GM12878 (cell line): ENCODE measurements around the gene ELOVL5. TPM values are rescaled to one million over a fixed set of nuclear protein-coding genes. Genes with fewer than 3 reads are reported as not detected.

Source experiments
- ATAC-seq: fragments of 200-7000 bp; cut with Tn5 transposase; 3 replicates; pipeline ENCODE4 v1.9.1; 2020; ENCODE audit warnings: mild to moderate bottlenecking, moderate library complexity
- BruUV-seq: library from RNA; stranded (reverse); fragments of 400-500 nt; replicated peaks from 2 replicates; lab custom pipeline; 2021; lab: Mats Ljungman, UMichigan
- CTCF ChIA-PET: fragments of 300-600 bp; sonication (Branson Sonifier 250); formaldehyde crosslinking; extraction: SDS; loops from one replicate; lab custom pipeline; 2021; ENCODE audit warnings: inconsistent platforms; lab: Yijun Ruan, JAX
- POLR2A ChIA-PET: fragments of 350-600 bp; formaldehyde crosslinking; extraction: SDS; loops from one replicate; lab custom pipeline; 2021; ENCODE audit warnings: inconsistent platforms; lab: Charles Lee
- RAD21 ChIA-PET: fragments of 300-600 bp; sonication (Branson Sonifier 250); formaldehyde crosslinking; loops from one replicate; lab custom pipeline; 2023; ENCODE audit warnings: antibody characterized with exemption; ENCODE audit not compliant: unreplicated experiment; lab: Charles Lee
- SMC1A ChIA-PET: fragments of 300-600 bp; sonication (Branson Sonifier 250); formaldehyde crosslinking; loops from one replicate; lab custom pipeline; 2023; ENCODE audit not compliant: unreplicated experiment, uncharacterized antibody; lab: Charles Lee
- DNase-seq: peaks from one replicate; pipeline ENCODE4 v3.0.0-alpha.2; 2011; ENCODE audit warnings: low read depth, low spot score
- FAIRE-seq: peaks from 3 replicates; lab custom pipeline; 2011; peaks lifted over from hg19 to GRCh38; lab: Jason Lieb, UNC
- H2AFZ ChIP-seq: 2 replicates; pipeline ENCODE4 v1.6.0; 2011; ENCODE audit warnings: low read depth, low read length, control low read depth; ENCODE audit not compliant: control insufficient read depth
- H3K27ac ChIP-seq: 2 replicates; pipeline ENCODE4 v1.5.1; 2011; ENCODE audit warnings: control low read depth; ENCODE audit not compliant: control insufficient read depth, insufficient read depth
- H3K27me3 ChIP-seq, 2 experiments: replicated peaks in 1 of 2; 2 replicates each; pipeline versions ENCODE4 v1.6.0 to v1.6.1; 2011; ENCODE audit warnings: low read length in 1 of 2; ENCODE audit not compliant: control insufficient read depth in 2 of 2, insufficient read depth in 2 of 2
- H3K36me3 ChIP-seq, 2 experiments: 2 replicates each; pipeline ENCODE4 v1.5.1; 2011; ENCODE audit warnings: low read length in 1 of 2; ENCODE audit not compliant: control insufficient read depth in 2 of 2, insufficient read depth in 2 of 2
- H3K4me1 ChIP-seq: 2 replicates; pipeline ENCODE4 v1.6.1; 2011; ENCODE audit warnings: mild to moderate bottlenecking, low read length, moderate library complexity, mixed read lengths; ENCODE audit not compliant: control insufficient read depth, insufficient read depth
- H3K4me2 ChIP-seq: 2 replicates; pipeline ENCODE4 v1.6.0; 2011; ENCODE audit warnings: control low read depth; ENCODE audit not compliant: control insufficient read depth, insufficient read depth
- H3K4me3 ChIP-seq: fragments of 200-600 bp; sonication (generic); 2 replicates; pipeline ENCODE4 v1.5.1; 2016
- H3K79me2 ChIP-seq: 2 replicates; pipeline ENCODE4 v1.6.0; 2011; ENCODE audit warnings: low read length; ENCODE audit not compliant: control insufficient read depth, insufficient read depth
- H3K9ac ChIP-seq: 2 replicates; pipeline ENCODE4 v1.8.0; 2011; ENCODE audit warnings: low read length, control low read depth, mixed read lengths; ENCODE audit not compliant: control insufficient read depth, insufficient read depth
- H3K9me3 ChIP-seq: replicated peaks from 3 replicates; pipeline ENCODE4 v1.5.1; 2011; ENCODE audit warnings: mild to moderate bottlenecking, low read length; ENCODE audit not compliant: control insufficient read depth, insufficient read depth
- H4K20me1 ChIP-seq: 2 replicates; pipeline ENCODE4 v1.6.0; 2011; ENCODE audit not compliant: control insufficient read depth, insufficient read depth
- ATF7 ChIP-seq: fragments of 450-650 bp; IDR thresholded peaks from 2 replicates; pipeline ENCODE4 v1.6.1; 2016; ENCODE audit warnings: low read depth, mild to moderate bottlenecking
- BACH1 ChIP-seq: fragments of 450-650 bp; IDR thresholded peaks from 2 replicates; pipeline ENCODE4 v1.6.1; 2017; ENCODE audit warnings: mild to moderate bottlenecking, borderline replicate concordance
- EP300 ChIP-seq, 2 experiments: fragments of 150-350 bp in 1 of 2; IDR thresholded peaks; 2 replicates each; pipeline ENCODE4 v1.6.1; 2011 to 2012; ENCODE audit warnings: low read depth in 2 of 2, low read length in 2 of 2, borderline replicate concordance in 1 of 2, improper control_type of control experiment in 1 of 2, inconsistent platforms in 1 of 2; ENCODE audit not compliant: control insufficient read depth in 1 of 2
- MEF2B ChIP-seq: fragments of 450-650 bp; IDR thresholded peaks from 2 replicates; pipeline ENCODE4 v1.6.1; 2018; ENCODE audit warnings: mild to moderate bottlenecking, moderate library complexity; ENCODE audit not compliant: partially characterized antibody, poor library complexity, severe bottlenecking
- RB1 ChIP-seq: fragments of 450-650 bp; formaldehyde crosslinking; IDR thresholded peaks from 2 replicates; pipeline ENCODE4 v1.6.1; 2017; ENCODE audit warnings: mild to moderate bottlenecking, borderline replicate concordance
- RUNX3 ChIP-seq: IDR thresholded peaks from 2 replicates; pipeline ENCODE4 v1.6.1; 2012; ENCODE audit warnings: low read length, inconsistent platforms
- ZNF217 ChIP-seq: fragments of 450-650 bp; IDR thresholded peaks from 2 replicates; pipeline ENCODE4 v1.6.1; 2017; ENCODE audit warnings: antibody characterized with exemption, mild to moderate bottlenecking
- ZNF384 ChIP-seq: IDR thresholded peaks from 2 replicates; pipeline ENCODE4 v1.6.1; 2012; ENCODE audit warnings: low read depth, mild to moderate bottlenecking, low read length, improper control_type of control experiment, borderline replicate concordance
- ZSCAN29 ChIP-seq: fragments of 450-650 bp; IDR thresholded peaks from 2 replicates; pipeline ENCODE4 v1.6.1; 2017; ENCODE audit warnings: mild to moderate bottlenecking, moderate library complexity
- WGBS: methylation state at CpG from one replicate; pipeline ENCODE4 v1.1.6; 2016; ENCODE audit warnings: low lambda C conversion rate; ENCODE audit not compliant: insufficient replicate concordance, insufficient coverage; ENCODE audit errors: missing lambda C conversion rate; 5-methylcytosine and 5-hydroxymethylcytosine counted together
- in situ Hi-C: fragments of 300-500 bp; cut with MboI; formaldehyde crosslinking; loops from 9 replicates; pipeline ENCODE4 v1.14.3; 2018; ENCODE audit warnings: mixed read lengths
- intact Hi-C: fragments of 100-400 bp; cut with micrococcal nuclease; formaldehyde crosslinking; loops from one replicate; pipeline ENCODE4 v1.14.2; 2022; ENCODE audit not compliant: unreplicated experiment
- polyA plus RNA-seq, 11 experiments: library from polyadenylated mRNA; depleted of rRNA in 4 of 11; unstranded in 6 of 11; stranded (reverse) in 5 of 11; fragments of >200 nt; fragmentation: Nextera tagmentation in 4 of 11; fragmentation: Illumina TruSeq in 1 of 11; extraction: Ambion mirVana in 4 of 11; extraction: Trizol in 1 of 11; gene quantifications; 1 replicate in 1 of 11; 2 replicates in 10 of 11; pipeline versions ENCODE4 v1.2.1 to v1.2.3, GENCODE V29; 2011 to 2016; ENCODE audit warnings: inconsistent platforms in 2 of 11, missing spikeins in 2 of 11, low read depth in 1 of 11
- total RNA-seq, 4 experiments: library from RNA; depleted of rRNA in 3 of 4; stranded (reverse); fragments of >200 nt in 3 of 4; fragmentation: Illumina TruSeq in 1 of 4; extraction: Trizol in 1 of 4; gene quantifications; 2 replicates each; pipeline versions ENCODE4 v1.2.1 to v1.2.3, GENCODE V29; 2013 to 2021
- TF ChIP-seq, protein P1 (sequence below): fragments of 450-650 bp; IDR thresholded peaks from 2 replicates; pipeline ENCODE4 v1.6.1; 2016; ENCODE audit warnings: mild to moderate bottlenecking
- TF ChIP-seq, protein P2 (sequence below): fragments of 450-650 bp; IDR thresholded peaks from 2 replicates; pipeline ENCODE4 v1.6.1; 2017; ENCODE audit warnings: mild to moderate bottlenecking

Gene ELOVL5
- total and polyA plus RNA-seq, 10 of the 15 experiments (the other 5 are each of a cell fraction or from before 2014, with no cell fraction given): 156 to 241 (median 196) TPM

DNA sequence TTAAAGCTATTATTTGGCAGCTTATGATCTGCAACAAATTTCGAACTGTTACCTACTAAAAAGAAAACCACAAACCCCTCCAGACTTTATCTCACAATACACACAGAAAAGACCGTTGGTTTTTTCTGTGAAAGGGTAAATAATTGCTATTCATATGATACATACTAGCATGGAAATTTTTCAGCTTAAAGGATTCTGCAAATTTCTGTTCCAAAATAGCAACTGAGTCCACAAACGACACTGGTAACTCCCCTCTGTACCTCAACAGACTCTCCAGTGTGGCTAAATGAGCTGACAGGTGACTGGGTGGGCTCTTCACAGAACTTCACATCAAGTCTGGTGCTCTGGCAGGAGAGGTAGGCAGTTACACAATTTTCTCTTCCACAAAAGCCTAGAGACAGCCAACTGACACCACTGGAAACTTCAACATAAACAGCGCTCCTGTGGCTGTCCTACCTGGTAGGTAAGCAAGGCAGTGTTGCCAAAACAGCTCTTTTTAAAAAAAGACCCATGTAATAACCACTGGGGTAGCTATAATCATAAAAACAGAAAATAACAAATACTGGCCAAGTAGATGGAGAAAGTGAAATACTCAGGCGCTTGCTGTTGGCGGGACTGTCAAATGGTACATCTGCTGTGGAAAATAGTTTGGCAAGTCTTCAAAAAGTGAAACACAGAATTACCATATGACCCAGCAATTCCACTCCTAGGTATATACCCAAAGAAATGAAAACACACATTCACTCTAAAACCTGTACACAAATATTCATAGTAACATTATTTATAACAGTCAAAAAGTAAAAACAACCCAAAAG lies 37.8 kb downstream of the ELOVL5 start:
- ChIA-PET SMC1A (interaction anchor here (0.6 to 9.2 kb wide), 28 partner anchors 8 to 173 kb away, joined by 3 to 135 read pairs (median 7); partner anchors contain the start of gene ELOVL5), POLR2A (interaction anchor here (0.7 to 5.0 kb wide), 13 partner anchors 9 to 151 kb away, joined by 3 to 32 read pairs (median 6); partner anchors contain the start of gene ELOVL5), RAD21 (interaction anchor here (0.5 to 4.9 kb wide), 21 partner anchors 9 to 235 kb away, joined by 3 to 58 read pairs (median 4); partner anchors contain the start of gene ELOVL5), CTCF (interaction anchor here (0.6 to 4.2 kb wide), 13 partner anchors 11 to 644 kb away, joined by 3 to 17 read pairs (median 6); partner anchors contain the start of gene ELOVL5)
- no peak overlapping the region for H3K9ac ChIP-seq
- H4K20me1 ChIP-seq: no peaks in the 10 kb centered on the region
- no peak overlapping the region for H3K4me3 ChIP-seq
- peaks cover 74% of the 10 kb centered on the region for H3K79me2 ChIP-seq
- no peak for FAIRE-seq
- peak overlapping the region; percentile 50 for H3K4me2 ChIP-seq
- H3K4me1 ChIP-seq: peaks cover 39% of the 10 kb centered on the region
- no peaks in the 10 kb centered on the region for H3K9me3 ChIP-seq
- TF ChIP-seq RUNX3: peak; percentile 40; the same call in 1 of the 2 replicates
- TF ChIP-seq ATF7: no peak
- peak; percentile 39 for TF ChIP-seq MEF2B
- TF ChIP-seq, protein P1, sequence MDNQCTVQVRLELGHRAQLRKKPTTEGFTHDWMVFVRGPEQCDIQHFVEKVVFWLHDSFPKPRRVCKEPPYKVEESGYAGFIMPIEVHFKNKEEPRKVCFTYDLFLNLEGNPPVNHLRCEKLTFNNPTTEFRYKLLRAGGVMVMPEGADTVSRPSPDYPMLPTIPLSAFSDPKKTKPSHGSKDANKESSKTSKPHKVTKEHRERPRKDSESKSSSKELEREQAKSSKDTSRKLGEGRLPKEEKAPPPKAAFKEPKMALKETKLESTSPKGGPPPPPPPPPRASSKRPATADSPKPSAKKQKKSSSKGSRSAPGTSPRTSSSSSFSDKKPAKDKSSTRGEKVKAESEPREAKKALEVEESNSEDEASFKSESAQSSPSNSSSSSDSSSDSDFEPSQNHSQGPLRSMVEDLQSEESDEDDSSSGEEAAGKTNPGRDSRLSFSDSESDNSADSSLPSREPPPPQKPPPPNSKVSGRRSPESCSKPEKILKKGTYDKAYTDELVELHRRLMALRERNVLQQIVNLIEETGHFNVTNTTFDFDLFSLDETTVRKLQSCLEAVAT: 0 out of 2 replicates have a peak, but pooled peaks have one; percentile 42
- TF ChIP-seq ZSCAN29: no peak
- 0 out of 4 replicates have a peak, but pooled peaks of 1 of the 2 experiments have one; percentile 19 for TF ChIP-seq EP300 (IDR thresholded peaks at IDR 0.05; ENCODE audit: borderline replicate concordance in 1 of 2, control insufficient read depth in 1 of 2, low read depth in 2 of 2, low read length in 2 of 2)
- TF ChIP-seq, protein P2, sequence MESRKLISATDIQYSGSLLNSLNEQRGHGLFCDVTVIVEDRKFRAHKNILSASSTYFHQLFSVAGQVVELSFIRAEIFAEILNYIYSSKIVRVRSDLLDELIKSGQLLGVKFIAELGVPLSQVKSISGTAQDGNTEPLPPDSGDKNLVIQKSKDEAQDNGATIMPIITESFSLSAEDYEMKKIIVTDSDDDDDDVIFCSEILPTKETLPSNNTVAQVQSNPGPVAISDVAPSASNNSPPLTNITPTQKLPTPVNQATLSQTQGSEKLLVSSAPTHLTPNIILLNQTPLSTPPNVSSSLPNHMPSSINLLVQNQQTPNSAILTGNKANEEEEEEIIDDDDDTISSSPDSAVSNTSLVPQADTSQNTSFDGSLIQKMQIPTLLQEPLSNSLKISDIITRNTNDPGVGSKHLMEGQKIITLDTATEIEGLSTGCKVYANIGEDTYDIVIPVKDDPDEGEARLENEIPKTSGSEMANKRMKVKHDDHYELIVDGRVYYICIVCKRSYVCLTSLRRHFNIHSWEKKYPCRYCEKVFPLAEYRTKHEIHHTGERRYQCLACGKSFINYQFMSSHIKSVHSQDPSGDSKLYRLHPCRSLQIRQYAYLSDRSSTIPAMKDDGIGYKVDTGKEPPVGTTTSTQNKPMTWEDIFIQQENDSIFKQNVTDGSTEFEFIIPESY: peak; percentile 93
- no peak for TF ChIP-seq RB1
- 0 out of 2 replicates have a peak, but pooled peaks have one; percentile 34 for TF ChIP-seq ZNF217
- no peak for TF ChIP-seq BACH1
- TF ChIP-seq ZNF384: no peak
- H3K36me3 ChIP-seq: peaks cover 0 to 2% of the 10 kb centered on the region in 2 experiments; a peak in 3 of 4 replicates
- intact Hi-C loops (no loop called here), in situ Hi-C loops (no loop called here)
- H2AFZ ChIP-seq: no peak overlapping the region
- no peak for DNase-seq
- H3K27me3 ChIP-seq: no peaks in the 10 kb centered on the region
- BruUV-seq: no TSS peak
- H3K27ac ChIP-seq: no peak overlapping the region; the same call in 1 of the 2 replicates
- no peak for ATAC-seq
- WGBS: 75% methylated on average over 6 of the region's 6 CpGs
